ENCODE results near the gene RBBP9.
"Not testable (repeated sequence)": the region's sequence is repeated elsewhere in the genome, so short reads cannot be mapped to it uniquely, and the experiment has no call there.

GRCh38 chr20:18501672-18502071 is 4.6 kb upstream of the RBBP9 start:
- not testable (repeated sequence) for TF ChIP-seq CHD1 (IDR thresholded peaks at IDR 0.05; ENCODE audit: low read depth, low read length); RFX5 (IDR thresholded peaks at IDR 0.05; ENCODE audit: low read depth, low read length); POLR2A (IDR thresholded peaks at IDR 0.05; ENCODE audit: low read depth, low read length); CTCF (conservative IDR thresholded peaks at IDR 0.05; ENCODE audit: low read depth, low read length); CEBPB (IDR thresholded peaks at IDR 0.05; ENCODE audit: low read depth, low read length)
